SKM-1 treated with dmso at 0.1 percent for 144 hours (cell line): ENCODE measurements around the gene WDR20.
"Not testable (repeated sequence)": the region's sequence is repeated elsewhere in the genome, so short reads cannot be mapped to it uniquely, and the experiment has no call there.

Source experiments
- DNase-seq: peaks from one replicate; lab custom pipeline; 2025; ENCODE audit not compliant: unreplicated experiment; lab: John Stamatoyannopoulos, UW

The WDR20 gene, protein sequence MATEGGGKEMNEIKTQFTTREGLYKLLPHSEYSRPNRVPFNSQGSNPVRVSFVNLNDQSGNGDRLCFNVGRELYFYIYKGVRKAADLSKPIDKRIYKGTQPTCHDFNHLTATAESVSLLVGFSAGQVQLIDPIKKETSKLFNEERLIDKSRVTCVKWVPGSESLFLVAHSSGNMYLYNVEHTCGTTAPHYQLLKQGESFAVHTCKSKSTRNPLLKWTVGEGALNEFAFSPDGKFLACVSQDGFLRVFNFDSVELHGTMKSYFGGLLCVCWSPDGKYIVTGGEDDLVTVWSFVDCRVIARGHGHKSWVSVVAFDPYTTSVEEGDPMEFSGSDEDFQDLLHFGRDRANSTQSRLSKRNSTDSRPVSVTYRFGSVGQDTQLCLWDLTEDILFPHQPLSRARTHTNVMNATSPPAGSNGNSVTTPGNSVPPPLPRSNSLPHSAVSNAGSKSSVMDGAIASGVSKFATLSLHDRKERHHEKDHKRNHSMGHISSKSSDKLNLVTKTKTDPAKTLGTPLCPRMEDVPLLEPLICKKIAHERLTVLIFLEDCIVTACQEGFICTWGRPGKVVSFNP

DNA sequence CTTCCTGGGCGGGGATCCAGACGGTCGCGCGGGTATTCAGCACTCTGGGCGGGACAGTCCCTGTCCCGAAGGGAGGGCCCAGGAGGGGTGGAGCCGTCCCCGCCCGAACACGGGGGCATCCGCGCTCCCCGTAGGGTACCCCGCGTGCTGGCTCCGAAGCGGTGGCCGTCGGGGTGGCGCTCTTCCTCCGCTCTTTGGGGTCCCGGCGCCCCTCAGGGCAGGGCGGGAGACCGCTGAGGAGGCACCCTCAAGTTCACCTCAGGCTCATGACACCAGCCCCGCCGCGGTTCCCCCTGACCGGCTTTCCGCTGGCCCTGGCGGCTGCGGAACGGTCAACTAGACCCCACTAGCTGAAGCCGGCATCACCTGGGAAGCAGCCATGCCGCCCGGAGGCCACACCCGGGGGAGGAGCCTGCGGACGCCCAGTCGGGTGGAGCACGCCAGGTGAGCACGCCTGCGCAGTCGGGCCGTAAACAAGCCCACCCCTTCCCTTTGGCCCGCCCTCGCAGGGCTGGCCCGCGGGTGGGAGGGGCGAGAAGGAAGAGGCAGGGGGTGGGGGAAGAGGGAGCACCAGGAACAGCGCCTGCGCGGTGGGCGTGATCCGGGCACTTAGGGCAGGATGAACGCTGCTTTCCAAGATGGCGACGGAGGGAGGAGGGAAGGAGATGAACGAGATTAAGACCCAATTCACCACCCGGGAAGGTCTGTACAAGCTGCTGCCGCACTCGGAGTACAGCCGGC is at the start of gene WDR20:
WDR20 (plus strand) TSS at position 612 of the 741 bp plus-strand sequence; CDS start at position 639, 27 bp downstream.
- peak; percentile 74 for DNase-seq

DNA sequence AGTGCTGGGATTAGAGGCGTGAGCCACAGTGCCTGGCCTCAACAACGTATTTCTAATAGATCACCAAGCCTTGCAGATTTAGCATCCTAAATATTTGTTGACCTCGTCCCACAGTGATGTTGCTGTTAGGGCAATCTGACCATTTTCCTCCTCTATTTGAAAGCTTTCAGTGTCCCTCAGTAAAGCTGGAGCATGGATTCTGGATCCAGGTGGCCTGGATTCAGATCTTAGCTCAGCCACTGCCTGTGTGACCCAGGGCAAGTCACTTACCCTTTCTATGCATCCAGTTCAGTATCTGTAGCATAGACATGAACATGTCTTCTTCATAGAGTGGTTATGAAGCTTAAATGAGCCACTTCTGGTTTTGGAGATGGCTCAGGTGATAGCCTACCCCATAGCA is 49.0 kb upstream of the WDR20 start:
- DNase-seq: no peak

DNA sequence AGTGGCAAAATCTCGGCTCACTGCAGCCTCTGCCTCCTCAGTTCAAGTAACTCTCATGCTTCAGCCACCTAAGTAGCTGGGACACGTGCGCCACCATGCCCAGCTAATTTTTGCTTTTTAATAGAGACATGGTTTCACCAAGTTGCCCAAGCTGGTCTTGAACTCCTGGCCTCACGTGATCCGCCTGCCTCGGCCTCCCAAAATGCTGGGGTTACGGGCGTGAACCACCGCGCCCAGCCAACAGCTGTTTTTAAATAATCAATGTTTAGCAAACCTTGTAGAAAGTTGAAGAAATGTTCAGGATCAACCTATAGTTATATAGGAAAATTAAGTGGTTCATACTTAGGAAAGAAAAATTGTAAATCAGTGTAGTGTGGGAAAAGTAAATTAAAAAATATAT is 46.9 kb upstream of the WDR20 start:
- DNase-seq: no peak

DNA sequence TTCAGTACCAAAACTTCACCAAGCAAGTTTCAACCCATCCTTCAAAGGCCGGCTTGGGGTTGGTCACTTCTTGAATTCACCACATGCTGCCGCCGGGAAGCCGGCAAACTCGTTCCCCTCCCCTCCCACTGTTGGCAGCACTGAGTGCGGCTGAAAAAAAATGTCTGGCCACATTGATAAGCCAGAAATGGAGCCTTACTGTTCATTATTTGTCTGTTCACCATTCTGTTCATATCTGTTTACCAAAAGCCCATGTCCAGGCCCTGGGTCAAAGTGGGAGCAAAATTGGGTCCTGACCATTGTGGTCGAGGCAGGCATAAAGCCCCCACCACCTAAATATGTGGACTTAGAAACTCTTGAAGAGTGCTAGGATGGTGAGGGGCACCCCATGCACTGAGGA is 45.6 kb upstream of the WDR20 start:
- DNase-seq: no peak

DNA sequence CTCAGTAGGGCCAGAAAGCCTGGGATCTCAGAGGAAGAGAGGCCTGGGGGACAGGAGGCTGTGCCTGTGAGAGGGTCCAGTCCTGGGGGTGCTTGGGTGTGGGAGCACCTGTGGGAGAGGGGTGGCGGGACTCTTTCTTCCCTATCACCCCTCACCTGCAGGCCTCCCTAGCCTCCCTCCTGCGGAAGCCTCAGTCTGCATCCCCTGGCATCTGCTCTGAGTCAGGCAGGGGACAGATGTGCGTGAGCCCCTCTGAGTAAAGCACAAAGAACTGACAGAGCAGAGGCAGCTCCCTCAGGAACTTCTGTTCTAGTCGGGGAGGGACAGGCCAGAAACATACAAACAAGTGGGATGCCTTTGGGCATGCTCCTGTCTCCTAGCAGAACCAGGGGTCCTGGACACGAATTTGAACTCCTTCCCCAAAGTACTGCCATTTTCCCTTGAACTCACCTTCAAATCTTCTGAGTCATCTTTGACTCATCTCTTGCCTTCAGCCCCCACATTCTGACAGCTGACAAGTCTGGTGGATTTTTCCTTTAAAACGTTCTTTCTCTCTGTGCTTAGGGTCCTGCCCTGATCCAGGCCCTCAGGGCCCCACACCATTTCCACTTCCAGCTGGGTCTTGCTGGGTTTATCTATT is 44.3 kb upstream of the WDR20 start:
- DNase-seq: no peak

DNA sequence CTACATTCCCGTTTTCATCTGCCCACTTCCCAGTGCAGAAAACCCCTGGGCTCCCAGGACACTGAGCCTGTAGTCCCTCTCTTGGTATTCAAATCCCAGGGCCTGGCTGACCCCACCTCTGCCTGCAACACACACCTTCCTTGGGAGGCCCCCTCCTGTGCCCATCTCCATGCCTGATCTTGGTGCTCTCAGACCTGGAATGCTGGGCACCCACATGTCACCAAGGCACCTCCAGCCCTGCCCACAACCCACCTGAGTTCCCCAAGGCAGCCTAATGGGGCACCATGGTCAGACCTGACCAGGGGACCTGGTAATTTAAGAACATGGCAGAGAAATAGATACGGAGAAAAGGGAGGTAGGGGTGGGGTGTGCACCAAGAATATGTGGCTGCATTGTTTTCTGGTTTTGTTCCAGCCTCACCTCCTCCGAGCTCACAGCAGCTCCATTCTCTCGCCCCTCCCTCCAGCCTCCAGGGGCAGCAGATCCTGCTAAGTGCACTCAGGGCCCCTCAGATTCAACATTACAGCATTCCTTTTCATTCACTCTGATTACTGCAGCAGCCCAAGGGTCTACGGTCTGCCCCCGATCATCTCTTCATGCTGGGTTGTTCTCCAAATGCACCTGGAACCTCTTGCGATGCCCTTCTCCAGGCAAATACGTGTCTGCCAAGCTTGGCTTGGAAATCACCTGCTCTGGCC is 43.7 kb upstream of the WDR20 start:
- no peak for DNase-seq

DNA sequence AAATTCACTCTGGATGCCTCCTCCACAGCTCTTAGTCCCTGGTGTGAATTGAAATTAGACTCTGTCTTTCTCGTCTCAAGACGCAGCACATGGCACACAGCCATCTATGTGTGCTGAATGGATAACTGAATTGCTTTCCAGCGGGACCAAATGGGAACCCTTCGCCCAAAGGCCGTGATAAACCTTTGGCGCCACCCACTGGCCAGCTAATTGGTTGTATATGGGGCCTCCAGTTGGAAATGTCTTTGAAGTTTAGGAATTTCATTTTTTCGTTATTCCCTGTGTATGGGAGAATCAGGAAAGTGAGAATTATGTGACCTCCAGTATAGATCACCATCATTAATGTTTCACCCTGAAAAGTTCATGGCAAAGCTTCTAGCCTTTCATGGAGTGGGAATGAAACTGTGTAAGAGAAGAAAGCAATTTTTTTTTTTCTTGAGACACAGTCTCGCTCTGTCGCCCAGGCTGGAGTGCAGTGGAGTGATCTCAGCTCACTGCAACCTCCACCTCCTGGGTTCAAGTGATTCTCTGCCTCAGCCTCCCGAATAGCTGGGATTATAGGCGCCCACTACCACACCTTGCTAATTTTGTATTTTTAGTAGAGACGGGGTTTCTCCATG is 43.0 kb upstream of the WDR20 start:
- DNase-seq: no peak

DNA sequence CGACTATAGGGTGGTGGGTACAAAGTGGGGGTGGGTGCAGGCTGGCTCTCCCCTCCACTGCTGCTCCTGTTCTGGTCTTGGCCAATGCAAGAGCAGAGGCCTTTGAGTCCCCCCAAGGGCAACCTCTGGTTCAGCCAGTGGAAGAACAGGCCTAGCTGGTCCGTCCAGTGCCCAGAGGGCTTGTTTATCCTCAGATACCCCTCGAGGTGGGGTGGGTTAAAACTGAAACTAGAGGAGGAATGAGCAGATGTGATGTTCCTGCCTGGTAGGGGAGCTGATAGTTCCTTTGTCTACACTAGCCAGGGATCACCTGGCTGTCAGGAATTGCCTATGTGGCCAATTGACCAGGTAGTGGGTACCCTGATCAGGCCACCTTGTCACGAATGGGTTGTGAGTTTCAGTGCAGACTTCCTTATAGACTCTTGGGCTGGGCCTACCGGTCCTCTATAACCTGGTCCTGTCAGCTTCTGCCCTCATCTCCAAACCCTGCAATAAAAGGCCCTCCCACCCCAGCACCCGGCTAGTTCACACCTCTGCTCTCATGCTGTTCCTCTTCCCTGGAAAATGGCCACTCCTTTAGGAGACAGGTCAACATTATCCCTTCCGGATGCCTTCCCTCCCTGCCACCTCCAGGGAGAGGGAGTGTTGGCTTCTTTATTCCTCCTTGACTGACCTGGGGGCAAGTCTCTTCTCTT is 42.1 kb upstream of the WDR20 start:
- no peak for DNase-seq

DNA sequence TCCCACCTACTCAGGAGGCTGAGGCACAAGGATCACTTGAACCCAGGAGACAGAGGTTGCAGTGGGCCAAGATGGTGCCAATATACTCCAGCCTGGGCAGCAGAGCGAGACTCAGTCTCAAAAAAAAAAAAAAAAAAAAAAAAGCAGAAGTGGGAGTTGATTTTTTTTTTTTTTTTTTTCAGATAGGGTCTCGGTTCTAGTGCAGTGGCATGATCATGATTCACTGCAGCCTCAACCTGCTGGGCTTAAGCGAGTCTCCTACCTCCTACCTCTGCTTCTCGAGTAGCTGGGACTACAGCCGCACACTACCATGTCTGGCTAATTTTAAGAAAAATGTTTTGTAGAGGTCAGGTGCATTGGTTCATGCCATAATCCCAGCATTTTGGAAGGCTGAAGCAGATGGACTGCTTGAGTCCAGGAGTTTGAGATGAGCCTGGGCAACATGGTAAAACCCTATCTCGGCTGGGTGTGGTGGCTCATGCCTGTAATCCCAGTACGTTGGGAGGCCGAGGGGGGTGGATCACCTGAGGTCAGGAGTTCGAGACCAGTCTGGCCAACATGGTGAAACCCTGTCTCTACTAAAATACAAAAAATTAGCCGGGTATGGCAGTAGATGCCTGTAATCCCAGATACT is 36.5 kb upstream of the WDR20 start:
- no peak for DNase-seq

DNA sequence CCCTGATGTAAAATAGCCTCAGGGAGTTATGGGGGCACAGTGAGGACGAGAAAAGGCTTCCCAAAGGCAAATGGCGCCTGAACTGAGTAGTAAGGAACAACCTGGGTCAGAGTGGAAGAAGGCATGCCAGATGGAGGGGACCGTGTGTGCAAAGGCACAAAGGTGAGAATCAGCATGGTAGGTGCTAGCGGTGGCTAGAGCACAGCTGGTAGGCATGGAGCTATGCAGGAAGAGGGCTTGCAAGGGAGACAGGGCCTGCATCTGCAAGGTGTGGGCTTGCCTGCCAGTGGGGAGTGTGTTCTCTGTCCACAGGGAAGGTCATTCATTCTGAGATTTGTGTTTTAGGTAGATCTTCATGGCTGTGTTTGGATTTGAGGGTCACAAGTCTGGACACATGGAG is 34.3 kb upstream of the WDR20 start:
- no peak for DNase-seq

DNA sequence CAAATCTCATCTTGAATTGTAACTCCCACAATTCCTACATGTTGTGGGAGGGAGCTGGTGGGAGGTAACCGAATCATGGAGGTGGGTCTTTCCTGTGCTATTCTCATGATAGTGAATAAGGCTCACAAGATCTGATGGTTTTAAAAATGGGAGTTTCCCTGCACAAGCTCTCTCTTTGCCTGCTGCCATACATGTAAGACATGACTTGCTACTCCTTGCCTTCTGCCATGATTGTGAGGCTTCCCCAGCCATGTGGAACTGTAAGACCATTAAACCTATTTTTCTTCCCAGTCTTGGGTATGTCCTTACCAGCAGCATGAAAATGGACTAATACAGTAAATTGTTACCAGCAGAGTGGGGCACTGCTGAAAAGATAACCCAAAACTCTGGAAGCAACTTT is 30.4 kb upstream of the WDR20 start:
- DNase-seq: not testable (repeated sequence)

DNA sequence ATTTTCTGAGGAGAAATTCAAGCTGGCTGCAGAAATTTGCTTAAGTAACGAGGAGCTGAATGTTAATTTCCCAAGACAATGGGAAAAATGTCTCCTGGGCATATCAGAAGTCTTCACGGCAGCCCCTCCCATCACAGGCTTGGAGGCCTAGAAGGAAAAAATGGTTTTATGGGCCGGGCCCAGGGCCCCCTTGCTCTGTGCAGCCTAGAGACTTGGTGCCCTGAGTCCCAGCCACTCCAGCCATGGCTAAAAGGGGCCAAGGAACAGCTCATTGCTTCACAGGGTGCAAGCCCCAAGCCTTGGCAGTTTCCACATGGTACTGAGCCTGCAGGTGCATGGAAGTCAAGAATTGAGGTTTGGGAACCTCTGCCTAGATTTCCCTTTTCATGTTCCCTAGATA is 28.6 kb upstream of the WDR20 start:
- DNase-seq: no peak

DNA sequence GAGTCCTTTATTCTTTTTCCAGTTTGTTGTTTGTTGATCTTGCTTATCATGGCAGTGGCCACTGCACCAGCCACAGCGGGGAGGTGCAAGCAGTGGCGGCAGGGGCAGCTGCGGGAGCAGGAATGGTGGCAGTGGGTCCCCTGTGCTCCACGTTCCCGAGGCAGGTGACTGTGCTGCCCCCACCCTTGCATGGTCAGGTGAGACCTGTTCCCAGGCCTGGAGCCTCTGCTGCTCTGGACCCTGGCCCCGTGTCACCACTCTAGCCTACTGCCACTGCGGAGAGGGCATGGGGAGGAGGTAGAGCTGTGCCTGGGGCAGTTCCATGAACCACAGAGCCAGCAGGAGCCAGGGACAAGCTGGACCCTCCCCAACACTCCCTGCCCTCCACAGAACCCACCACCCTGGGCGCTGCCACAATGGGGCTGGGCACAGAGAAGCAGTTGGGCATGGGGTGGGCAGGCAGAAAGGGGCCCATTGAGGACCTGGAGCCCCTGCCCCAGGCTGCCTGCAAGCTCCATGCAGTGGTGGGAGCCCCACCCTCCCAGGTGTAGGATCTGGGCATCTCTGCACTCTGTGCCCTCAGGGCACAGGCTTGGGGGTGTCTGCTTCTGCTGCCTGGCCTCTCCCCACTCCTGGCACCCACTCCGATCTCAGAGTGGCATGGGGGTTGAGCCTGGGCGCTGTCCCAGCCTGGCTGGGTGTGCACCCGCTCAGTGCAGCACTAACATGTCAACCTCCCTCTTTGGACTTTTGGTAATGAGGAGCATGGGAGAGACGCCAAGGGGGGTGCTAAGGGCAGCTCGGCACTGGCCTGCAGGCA is 23.1 kb upstream of the WDR20 start:
- no peak for DNase-seq

DNA sequence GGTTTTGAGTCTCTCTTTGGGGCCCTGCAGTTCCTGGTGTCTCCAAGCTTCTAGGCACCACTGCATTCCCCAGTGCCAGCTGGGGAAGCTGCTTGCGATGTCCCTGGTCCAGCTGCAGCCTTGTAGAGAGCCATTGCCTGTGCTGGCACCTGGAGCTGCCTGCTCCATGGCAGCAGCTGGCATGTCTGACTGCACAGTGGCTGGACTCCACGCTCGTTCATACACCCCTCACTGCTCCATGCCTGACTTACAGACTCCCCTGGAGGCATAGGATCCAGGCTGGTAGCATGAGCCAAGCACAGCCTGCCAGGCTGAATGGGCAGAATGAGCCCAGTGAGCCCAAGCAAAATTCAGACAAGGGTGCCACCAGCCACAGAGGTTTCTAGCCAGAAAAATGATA is 21.8 kb upstream of the WDR20 start:
- no peak for DNase-seq

DNA sequence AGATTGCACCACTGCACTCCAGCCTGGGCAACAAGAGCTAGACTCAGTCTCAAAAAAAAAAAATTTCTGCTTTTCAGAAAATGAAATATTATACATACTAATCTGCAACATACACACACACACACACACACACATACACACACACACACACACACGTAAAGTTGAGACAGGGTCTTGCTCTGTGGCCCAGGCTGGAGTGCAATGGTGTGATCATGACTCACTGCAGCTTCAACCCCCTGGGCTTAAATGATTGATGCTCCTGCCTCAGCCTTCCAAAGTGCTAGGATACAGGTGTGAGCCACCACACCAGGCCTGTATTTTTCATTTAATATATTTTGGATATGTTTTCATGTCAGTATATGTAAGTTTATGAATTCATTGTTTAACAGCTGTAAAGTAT is 18.8 kb upstream of the WDR20 start:
- no peak for DNase-seq

DNA sequence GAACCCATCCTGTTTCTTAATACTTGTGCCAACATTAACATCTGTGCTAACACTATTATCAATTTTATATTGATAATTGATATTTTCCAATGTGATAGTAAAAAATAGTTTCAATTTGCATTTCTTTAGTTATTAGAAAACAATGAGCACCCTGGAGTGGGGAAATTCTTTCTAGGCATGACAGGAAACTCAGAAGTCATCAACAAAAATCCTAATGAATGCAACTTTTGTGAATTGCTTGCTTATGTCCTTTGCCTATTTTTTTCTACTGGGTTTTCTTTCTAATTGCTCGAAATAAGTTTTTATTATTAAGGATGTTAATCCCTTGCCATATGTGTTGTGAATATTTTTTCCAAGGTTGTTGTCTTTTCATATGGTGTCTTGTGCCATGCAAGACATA is 18.1 kb upstream of the WDR20 start:
- DNase-seq: no peak

DNA sequence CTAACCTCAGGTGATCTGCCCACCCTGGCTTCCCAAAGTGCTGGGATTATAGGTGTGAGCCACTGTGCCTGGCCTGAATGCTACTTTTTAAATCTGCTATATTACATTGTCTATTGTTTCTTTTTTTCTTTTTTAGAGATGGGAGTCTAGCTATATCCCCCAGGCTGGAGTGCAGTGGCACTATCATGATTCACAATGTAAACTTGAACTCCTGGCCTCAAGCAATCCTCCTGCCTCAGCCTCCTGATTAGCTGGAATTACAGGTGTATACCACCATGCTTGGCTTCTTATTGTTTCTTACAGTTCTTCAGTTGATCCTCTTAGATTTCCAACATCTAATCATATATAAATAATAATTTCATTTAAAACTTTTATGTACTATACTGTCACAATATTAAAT is 15.3 kb upstream of the WDR20 start:
- DNase-seq: no peak

DNA sequence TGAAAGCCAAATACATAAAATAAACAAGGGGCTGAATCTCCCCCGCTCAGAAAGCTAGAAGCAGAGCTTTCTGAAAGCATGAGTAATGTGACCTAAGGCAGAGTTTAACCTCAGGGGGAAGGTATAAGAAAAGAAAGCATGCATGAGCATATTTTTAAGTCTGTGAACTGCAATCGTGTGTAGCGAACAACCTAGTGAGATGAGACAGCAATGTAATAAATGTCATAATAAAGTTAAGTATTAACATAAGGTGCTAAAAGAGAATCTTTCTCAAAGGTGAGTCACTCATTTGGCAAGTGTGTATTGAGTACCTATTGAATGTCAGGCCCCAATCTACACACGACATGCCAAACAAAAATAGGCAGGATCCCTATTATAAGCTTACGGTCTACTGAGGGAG is 14.2 kb upstream of the WDR20 start:
- DNase-seq: no peak
